ENCODE measurements around the gene LAMTOR5. TPM values are rescaled to one million over a fixed set of nuclear protein-coding genes. Genes with fewer than 3 reads are reported as not detected.

Gene LAMTOR5
- polyA plus RNA-seq, 3 donors = 304 to 420 (median 368) TPM

DNA sequence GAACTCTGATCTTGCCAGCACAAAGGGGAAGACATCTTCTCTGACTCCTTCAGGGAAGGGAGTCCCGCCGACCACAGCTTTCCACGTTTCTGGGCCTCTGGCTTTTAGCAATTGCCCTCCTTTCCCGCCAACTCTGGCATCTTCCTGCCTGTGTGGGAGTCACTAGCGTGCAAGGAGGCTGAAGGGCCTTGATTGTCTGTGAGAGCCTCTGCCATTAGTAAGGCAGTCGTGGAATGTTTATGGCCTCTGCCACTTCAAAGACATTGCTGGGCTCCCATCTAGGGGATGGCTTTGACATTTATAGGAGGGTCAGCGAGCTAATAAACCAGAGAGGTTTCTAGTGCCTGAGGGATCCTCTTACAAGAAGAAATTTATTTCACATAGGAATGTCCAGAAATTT is 29.1 kb upstream of the LAMTOR5 start:
- H3K9ac ChIP-seq (ENCODE audit: insufficient read depth, low read length, poor library complexity, severe bottlenecking) = no peak overlapping the region
- TF ChIP-seq, protein P1, sequence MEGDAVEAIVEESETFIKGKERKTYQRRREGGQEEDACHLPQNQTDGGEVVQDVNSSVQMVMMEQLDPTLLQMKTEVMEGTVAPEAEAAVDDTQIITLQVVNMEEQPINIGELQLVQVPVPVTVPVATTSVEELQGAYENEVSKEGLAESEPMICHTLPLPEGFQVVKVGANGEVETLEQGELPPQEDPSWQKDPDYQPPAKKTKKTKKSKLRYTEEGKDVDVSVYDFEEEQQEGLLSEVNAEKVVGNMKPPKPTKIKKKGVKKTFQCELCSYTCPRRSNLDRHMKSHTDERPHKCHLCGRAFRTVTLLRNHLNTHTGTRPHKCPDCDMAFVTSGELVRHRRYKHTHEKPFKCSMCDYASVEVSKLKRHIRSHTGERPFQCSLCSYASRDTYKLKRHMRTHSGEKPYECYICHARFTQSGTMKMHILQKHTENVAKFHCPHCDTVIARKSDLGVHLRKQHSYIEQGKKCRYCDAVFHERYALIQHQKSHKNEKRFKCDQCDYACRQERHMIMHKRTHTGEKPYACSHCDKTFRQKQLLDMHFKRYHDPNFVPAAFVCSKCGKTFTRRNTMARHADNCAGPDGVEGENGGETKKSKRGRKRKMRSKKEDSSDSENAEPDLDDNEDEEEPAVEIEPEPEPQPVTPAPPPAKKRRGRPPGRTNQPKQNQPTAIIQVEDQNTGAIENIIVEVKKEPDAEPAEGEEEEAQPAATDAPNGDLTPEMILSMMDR (IDR thresholded peaks at IDR 0.05) = no peak
- no peak overlapping the region for H3K27ac ChIP-seq (ENCODE audit: low read depth in 1 of 2, low read length in 2 of 2)
- no peaks in the 10 kb centered on the region for H3K9me3 ChIP-seq (replicated peaks in 1 of 2; ENCODE audit: control insufficient read depth in 1 of 2, insufficient read depth in 1 of 2, low read length in 2 of 2)
- no peaks in the 10 kb centered on the region for H3K27me3 ChIP-seq (ENCODE audit: control insufficient read depth in 2 of 2, insufficient read depth in 2 of 2, low read length in 2 of 2)
- peaks cover 23 to 31% of the 10 kb centered on the region in 2 donors for H3K4me1 ChIP-seq (ENCODE audit: control insufficient read depth in 1 of 2, insufficient read depth in 2 of 2, low read length in 2 of 2)
- intact Hi-C loops (cut with micrococcal nuclease) = no loop called here
- H3K4me1 Mint-ChIP-seq = peaks cover 28% of the 10 kb centered on the region
- WGBS (ENCODE audit: insufficient coverage) = 84% methylated on average over 5 of the region's 7 CpGs
- no peaks in the 10 kb centered on the region for H3K36me3 Mint-ChIP-seq
- no peak overlapping the region for H2AFZ ChIP-seq (ENCODE audit: insufficient read depth, low read depth, low read length, poor library complexity, severe bottlenecking)
- no peaks in the 10 kb centered on the region for H3K36me3 ChIP-seq (replicated peaks in 1 of 2; ENCODE audit: control insufficient read depth in 1 of 2, insufficient read depth in 2 of 2, low read length in 2 of 2)
- H3K79me2 ChIP-seq (ENCODE audit: insufficient read depth, low read length) = no peaks in the 10 kb centered on the region
- no peaks in the 10 kb centered on the region for H4K20me1 ChIP-seq (ENCODE audit: insufficient read depth, low read length)
- H3K27ac Mint-ChIP-seq = no peak overlapping the region
- no peak overlapping the region for H3K4me3 ChIP-seq (replicated peaks in 1 of 3; ENCODE audit: low read depth in 2 of 3, low read length in 3 of 3)
- no peak for DNase-seq
- H3K9me3 Mint-ChIP-seq = peaks cover 0 to 2% (median 0%) of the 10 kb centered on the region in 7 donors
- H3K4me3 Mint-ChIP-seq = no peak overlapping the region
- peaks cover 0 to 5% (median 1%) of the 10 kb centered on the region in 3 donors for H3K27me3 Mint-ChIP-seq (ENCODE audit: low read depth in 3 of 3)
- no peak overlapping the region for H3K4me2 ChIP-seq (replicated peaks; ENCODE audit: extremely low read depth, low read length, poor library complexity, severe bottlenecking)

GRCh38 chr1:110434946-110435345 is 27.5 kb upstream of the LAMTOR5 start:
- no peak overlapping the region for H3K9ac ChIP-seq (ENCODE audit: insufficient read depth, low read length, poor library complexity, severe bottlenecking)
- Mint-ChIP-seq H3K27me3 (ENCODE audit: low read depth in 3 of 3) (peaks cover 0 to 2% (median 1%) of the 10 kb centered on the region in 3 donors), H3K9me3 (peaks cover 0 to 2% (median 0%) of the 10 kb centered on the region in 7 donors), H3K27ac (no peak overlapping the region), H3K4me1 (peaks cover 39% of the 10 kb centered on the region), H3K36me3 (no peaks in the 10 kb centered on the region), H3K4me3 (no peak overlapping the region)
- no peaks in the 10 kb centered on the region for H3K36me3 ChIP-seq (replicated peaks in 1 of 2; ENCODE audit: control insufficient read depth in 1 of 2, insufficient read depth in 2 of 2, low read length in 2 of 2)
- intact Hi-C loops (cut with micrococcal nuclease) = no loop called here
- H3K4me3 ChIP-seq (replicated peaks in 1 of 3; ENCODE audit: low read depth in 2 of 3, low read length in 3 of 3) = no peak overlapping the region
- no peak overlapping the region for H3K4me2 ChIP-seq (replicated peaks; ENCODE audit: extremely low read depth, low read length, poor library complexity, severe bottlenecking)
- H4K20me1 ChIP-seq (ENCODE audit: insufficient read depth, low read length) = no peaks in the 10 kb centered on the region
- peaks cover 39 to 40% of the 10 kb centered on the region in 2 donors for H3K4me1 ChIP-seq (ENCODE audit: control insufficient read depth in 1 of 2, insufficient read depth in 2 of 2, low read length in 2 of 2)
- TF ChIP-seq, protein P1 (IDR thresholded peaks at IDR 0.05) = no peak
- no CpG with 5 or more reads among the region's 3 CpGs for WGBS (ENCODE audit: insufficient coverage)
- H2AFZ ChIP-seq (ENCODE audit: insufficient read depth, low read depth, low read length, poor library complexity, severe bottlenecking) = peak overlapping the region; percentile 62
- DNase-seq = no peak
- no peaks in the 10 kb centered on the region for H3K9me3 ChIP-seq (replicated peaks in 1 of 2; ENCODE audit: control insufficient read depth in 1 of 2, insufficient read depth in 1 of 2, low read length in 2 of 2)
- H3K27me3 ChIP-seq (ENCODE audit: control insufficient read depth in 2 of 2, insufficient read depth in 2 of 2, low read length in 2 of 2) = no peaks in the 10 kb centered on the region
- no peak overlapping the region for H3K27ac ChIP-seq (ENCODE audit: low read depth in 1 of 2, low read length in 2 of 2)
- no peaks in the 10 kb centered on the region for H3K79me2 ChIP-seq (ENCODE audit: insufficient read depth, low read length)
